Activated effector memory CD4-positive, alpha-beta T cell treated with Interleukin-2 at 50 U/mL for 16 hours (primary cell): Measurements from ENCODE around the gene CDRT4.

ENCODE experiments used
- DNase-seq: peaks from one replicate; pipeline ENCODE4 v3.0.0-alpha.2; 2020

The CDRT4 gene

DNA sequence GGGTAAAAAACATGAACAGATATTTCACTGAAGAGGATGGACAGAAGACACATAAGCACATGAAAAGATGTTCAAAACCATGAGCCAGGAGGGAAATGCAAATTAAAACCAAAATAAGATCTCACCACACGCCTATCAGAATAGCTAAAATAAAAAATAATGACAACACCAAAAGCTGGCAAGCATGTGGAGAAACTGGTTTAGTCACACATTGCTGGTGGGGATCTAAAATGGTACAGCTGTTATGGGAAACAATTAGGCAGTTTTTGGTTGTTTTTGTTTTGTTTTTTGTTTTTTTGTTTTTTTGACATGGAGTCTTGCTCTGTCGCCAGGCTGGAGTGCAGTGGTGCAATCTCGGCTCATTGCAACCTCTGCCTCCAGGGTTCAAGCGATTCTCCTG lies 81.3 kb downstream of the CDRT4 start:
- no peak for DNase-seq
